HL-60 (cell line): Measurements from ENCODE around the gene RYR3.

Experiments
- CTCF ChIP-seq: IDR thresholded peaks from one replicate; pipeline ENCODE4 v1.5.1; 2011; ENCODE audit warnings: low read length, control low read depth, inconsistent platforms; ENCODE audit not compliant: insufficient read depth
- GABPA ChIP-seq: IDR thresholded peaks from 2 replicates; pipeline ENCODE4 v1.6.1; 2012; ENCODE audit warnings: low read depth
- POLR2AphosphoS5 ChIP-seq: IDR thresholded peaks from 2 replicates; pipeline ENCODE4 v1.6.1; 2012; ENCODE audit warnings: low read depth
- REST ChIP-seq: IDR thresholded peaks from 2 replicates; pipeline ENCODE4 v1.6.1; 2012; ENCODE audit warnings: low read depth; ENCODE audit not compliant: insufficient replicate concordance
- SPI1 ChIP-seq: IDR thresholded peaks from 2 replicates; pipeline ENCODE4 v1.6.1; 2012; ENCODE audit warnings: low read depth, mild to moderate bottlenecking, borderline replicate concordance

GRCh38 chr15:33766389-33766788 is 455.6 kb downstream of the RYR3 start:
- TF ChIP-seq REST (no peak), CTCF (no peak), SPI1 (no peak), GABPA (no peak), POLR2AphosphoS5 (no peak)
